Measurements from ENCODE around the gene ELP6.

ELP6 gene

GRCh38 chr3:47513125-47513929 is at the start of gene ELP6:
Gene ELP6, minus strand, starts transcription at chr3:47513712. Its CDS starts 122 bp downstream, at chr3:47513590.
- peak; percentile 96 for DNase-seq

GRCh38 chr3:47556351-47556750 is 42.8 kb upstream of the ELP6 start:
- no peak for DNase-seq

- no peak for DNase-seq
Measured at GRCh38 chr3:47554335-47554734, 40.8 kb upstream of the ELP6 start.

- DNase-seq: no peak
Measured at GRCh38 chr3:47553407-47553806, 39.9 kb upstream of the ELP6 start.

GRCh38 chr3:47542471-47543173 is 29.1 kb upstream of the ELP6 start:
- DNase-seq: no peak

- no peak for DNase-seq
Measured at GRCh38 chr3:47541583-47542108, 28.1 kb upstream of the ELP6 start.

GRCh38 chr3:47540281-47540680 is 26.8 kb upstream of the ELP6 start:
- no peak for DNase-seq

- DNase-seq: no peak
Measured at GRCh38 chr3:47536967-47537366, 23.5 kb upstream of the ELP6 start.

GRCh38 chr3:47536221-47536891 is 22.8 kb upstream of the ELP6 start:
- DNase-seq: no peak

- no peak for DNase-seq
Measured at GRCh38 chr3:47533996-47534454, 20.5 kb upstream of the ELP6 start.

- no peak for DNase-seq
Measured at GRCh38 chr3:47533481-47533880, 20.0 kb upstream of the ELP6 start.

GRCh38 chr3:47527952-47528725 is 14.6 kb upstream of the ELP6 start:
- DNase-seq: no peak

GRCh38 chr3:47525617-47526016 is 12.1 kb upstream of the ELP6 start:
- DNase-seq: no peak

- DNase-seq: no peak
Measured at GRCh38 chr3:47523310-47524073, 10.0 kb upstream of the ELP6 start.

- peak; percentile 87 for DNase-seq
Measured at GRCh38 chr3:47522082-47522987, 8.8 kb upstream of the ELP6 start.

- no peak for DNase-seq
Measured at GRCh38 chr3:47520756-47521155, 7.2 kb upstream of the ELP6 start.

- DNase-seq: no peak
Measured at GRCh38 chr3:47517937-47518336, 4.4 kb upstream of the ELP6 start.

GRCh38 chr3:47515864-47516319 is 2.4 kb upstream of the ELP6 start:
- no peak for DNase-seq

GRCh38 chr3:47515100-47515499 is 1.6 kb upstream of the ELP6 start:
- no peak for DNase-seq

GRCh38 chr3:47512416-47513124 is 942 bp downstream of the ELP6 start:
- peak; percentile 33 for DNase-seq

Data from EL (cell line).